CD4-positive, alpha-beta T cell treated with Interleukin-4 for 1 hour (primary cell): ENCODE measurements around the gene EP400.

Experiments used
- DNase-seq, 2 donors: peaks; one replicate each; pipeline ENCODE4 v3.0.0-alpha.2; 2020 to 2022

EP400 gene

GRCh38 chr12:131927110-131928079 is 22.3 kb upstream of the EP400 start:
- DNase-seq: no peak

GRCh38 chr12:131928080-131928710 is 21.5 kb upstream of the EP400 start:
- no peak for DNase-seq

- DNase-seq: peak; percentile 96
Measured at GRCh38 chr12:131928711-131929580, 20.8 kb upstream of the EP400 start, which contains the start of gene PUS1. Gene PUS1, plus strand, starts transcription at chr12:131929276. Its CDS starts 447 bp downstream, at chr12:131929723.

DNA sequence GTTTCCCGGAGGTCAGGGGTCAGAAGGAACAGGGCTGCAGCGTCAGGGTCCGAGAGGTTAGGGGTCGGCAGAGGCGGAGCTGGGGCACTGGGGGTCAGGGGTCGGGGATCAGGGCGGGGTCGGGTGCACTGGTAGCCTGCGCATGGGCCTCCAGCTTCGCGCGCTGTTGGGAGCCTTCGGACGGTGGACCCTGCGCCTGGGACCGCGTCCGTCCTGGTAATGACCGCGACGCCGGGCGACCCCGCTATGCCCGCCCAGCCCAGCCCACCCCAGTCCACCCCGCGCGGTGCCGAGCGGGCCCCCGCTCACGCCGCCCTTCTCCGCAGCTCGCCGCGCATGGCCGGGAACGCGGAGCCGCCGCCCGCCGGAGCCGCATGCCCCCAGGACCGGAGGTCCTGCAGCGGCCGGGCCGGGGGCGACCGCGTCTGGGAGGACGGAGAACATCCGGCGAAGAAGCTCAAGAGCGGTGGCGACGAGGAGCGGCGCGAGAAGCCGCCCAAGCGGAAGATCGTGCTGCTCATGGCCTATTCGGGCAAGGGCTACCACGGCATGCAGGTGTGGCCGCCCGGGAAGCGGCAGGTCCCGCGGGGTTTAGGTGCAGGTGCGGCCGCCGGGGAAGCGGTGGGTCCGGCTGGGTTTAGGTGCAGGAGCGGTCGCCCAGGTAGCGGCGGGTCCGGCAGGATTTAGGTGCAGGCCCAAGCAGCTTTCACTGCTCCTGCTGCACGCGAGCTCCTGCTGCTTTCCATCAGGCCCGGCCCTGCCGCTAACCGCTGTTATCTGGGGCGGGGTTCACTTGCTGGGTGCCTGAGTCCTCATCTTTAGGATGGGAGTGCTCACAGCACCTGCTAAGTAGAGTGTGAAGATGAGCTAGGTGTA is 19.9 kb upstream of the EP400 start:
- DNase-seq: peak in 1 of 2 donors; percentile 28

- no peak for DNase-seq
Measured at GRCh38 chr12:131930510-131930909, 19.2 kb upstream of the EP400 start.

DNA sequence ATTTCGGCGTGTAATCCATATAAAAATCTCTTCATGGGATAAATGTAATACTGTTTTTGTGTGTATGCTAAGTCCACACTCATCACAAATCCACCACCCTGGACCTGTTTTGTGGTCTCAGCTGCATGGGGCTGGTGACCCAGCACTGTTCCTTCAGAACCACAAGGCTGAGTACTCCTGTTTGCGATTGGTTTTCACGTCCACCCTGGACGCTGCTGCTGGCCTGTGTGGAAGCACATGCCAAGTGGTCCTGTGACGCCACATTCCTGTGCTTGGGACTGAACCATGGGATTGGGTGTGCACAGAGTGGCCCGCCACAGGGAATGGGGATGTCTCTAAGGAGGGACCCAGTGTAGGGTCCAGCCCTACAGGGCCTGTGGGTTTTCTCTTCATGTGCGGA is 16.4 kb upstream of the EP400 start:
- DNase-seq: no peak

DNA sequence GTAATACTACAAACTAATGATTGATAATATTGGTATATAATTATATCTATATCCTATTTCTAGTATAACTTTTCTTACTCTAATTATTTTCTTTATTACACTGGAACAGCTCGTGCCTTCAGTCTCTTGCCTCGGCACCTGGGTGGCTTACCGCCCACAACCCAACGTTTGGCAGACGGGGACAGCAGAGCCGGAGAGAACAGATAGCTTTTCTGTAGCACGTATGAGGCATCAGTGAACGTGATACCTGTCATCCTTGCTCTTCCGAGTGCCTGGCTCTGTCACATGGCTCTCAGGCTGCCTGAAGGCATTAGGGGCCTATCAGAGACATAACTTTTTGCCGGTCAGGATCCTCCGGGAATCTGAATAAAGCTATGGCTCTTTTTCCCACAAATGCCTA is 15.2 kb upstream of the EP400 start:
- DNase-seq: no peak

DNA sequence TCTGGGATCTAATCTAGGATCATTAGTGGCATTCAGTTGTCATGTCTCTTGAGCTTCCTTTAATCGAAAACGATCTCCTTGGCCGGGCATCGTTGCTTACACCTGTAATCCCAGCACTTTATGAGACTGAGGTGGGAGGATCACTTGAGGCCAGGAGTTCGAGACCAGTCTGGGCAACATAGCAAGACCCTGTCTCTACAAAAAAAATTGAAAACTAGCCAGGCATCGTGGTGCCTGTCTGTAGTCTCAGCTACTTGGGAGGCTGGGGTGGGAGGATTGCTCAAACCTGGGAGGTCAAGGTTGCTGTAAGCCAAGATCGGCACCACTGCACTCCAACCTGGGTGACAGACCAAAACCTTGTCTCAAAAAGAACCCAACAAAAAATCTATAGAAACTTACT is 11.7 kb upstream of the EP400 start:
- no peak for DNase-seq

GRCh38 chr12:131939007-131939406 is 10.7 kb upstream of the EP400 start:
- DNase-seq: no peak

GRCh38 chr12:131940141-131940547 is 9.6 kb upstream of the EP400 start:
- DNase-seq: no peak

- DNase-seq: no peak
Measured at GRCh38 chr12:131941116-131941986, 8.4 kb upstream of the EP400 start.

- DNase-seq: no peak
Measured at GRCh38 chr12:131941987-131942341, 7.8 kb upstream of the EP400 start.

- DNase-seq: no peak
Measured at GRCh38 chr12:131942671-131943070, 7.1 kb upstream of the EP400 start.

- peak in 1 of 2 donors; percentile 5 for DNase-seq
Measured at GRCh38 chr12:131943389-131943788, 6.4 kb upstream of the EP400 start.

DNA sequence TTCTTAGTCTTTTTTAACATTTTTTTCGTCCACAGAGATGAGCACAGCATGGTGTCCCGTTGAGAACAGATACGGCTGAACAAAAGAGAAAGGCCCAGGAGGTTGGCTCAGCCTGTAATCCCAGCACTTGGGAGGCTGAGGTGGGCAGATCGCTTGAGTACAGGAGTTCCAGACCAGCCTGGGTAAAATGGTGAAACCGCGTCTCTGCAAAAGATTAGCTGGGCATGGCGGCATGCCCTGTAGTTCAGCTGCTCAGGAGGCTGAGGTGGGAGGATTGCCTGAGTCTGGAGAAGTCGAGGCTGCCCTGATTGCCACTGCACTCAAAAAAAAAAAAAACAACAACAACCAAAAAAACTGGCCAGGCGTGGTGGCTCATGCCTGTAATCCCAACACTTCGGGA is 5.9 kb upstream of the EP400 start:
- peak in 1 of 2 donors; percentile 0 for DNase-seq

DNA sequence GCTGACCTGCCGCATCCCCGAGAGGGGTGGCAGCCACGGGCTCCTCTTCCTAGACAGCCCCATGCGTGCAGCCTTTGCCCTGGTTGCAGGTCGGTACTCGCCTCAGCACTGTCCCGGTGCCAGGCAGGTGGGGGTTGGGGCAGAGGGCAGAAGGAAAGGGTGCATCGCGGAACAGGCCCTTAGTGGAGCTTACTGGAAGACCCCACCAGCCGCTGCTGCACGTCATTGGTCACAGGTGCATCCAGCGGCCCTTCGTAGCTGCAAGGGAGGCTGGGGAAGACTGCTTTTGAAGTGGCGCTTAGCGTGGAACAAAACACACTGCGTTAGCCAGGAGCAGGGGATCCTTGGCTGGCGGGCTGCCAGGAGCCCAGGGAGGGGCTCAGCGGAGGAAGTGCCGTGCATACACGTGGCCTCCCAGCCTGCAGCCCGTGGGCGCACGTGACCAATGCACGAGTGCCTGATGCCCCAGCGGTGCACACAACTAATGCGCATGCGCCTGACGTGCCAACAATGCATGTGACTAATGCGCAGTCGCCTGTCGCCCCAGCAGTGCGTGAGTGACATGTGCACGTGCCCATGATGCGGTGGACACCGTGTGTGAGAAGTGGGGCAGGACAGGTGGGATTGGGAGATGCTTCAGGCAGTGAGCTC is 5.0 kb upstream of the EP400 start:
- DNase-seq: peak in 1 of 2 donors; percentile 10

- DNase-seq: peak in 1 of 2 donors; percentile 7
Measured at GRCh38 chr12:131946757-131947156, 3.0 kb upstream of the EP400 start.

DNA sequence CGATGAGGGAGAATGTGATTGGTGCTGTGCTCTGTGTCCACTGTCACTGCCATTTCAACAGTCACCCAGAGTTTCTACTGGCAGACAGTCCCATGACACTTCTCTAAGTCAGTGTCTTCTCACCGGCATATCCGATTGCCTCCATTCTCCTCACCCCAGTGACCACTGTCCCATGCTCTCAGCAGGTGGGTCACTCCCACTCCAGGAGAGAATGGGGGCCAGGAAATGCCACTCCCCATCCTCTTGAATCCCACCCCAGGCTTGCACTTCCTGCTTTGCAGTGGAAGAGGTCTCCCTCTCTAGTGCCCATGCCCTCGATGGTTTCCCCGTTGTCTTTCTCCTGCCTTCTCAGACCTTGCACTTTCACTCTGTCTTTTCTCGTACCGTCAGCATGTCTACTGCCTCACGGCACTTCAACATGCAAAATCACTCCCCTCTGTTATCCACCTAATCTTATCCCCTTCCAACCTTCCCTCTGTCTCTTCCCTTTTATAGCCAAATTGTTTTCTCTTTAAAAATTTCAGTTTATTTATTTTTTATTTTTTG is 2.2 kb upstream of the EP400 start:
- DNase-seq: peak in 1 of 2 donors; percentile 5

- peak in 1 of 2 donors; percentile 5 for DNase-seq
Measured at GRCh38 chr12:131948166-131948712, 1.5 kb upstream of the EP400 start.
